Measurements from ENCODE around the gene AIF1.
"Not testable (repeated sequence)": the region's sequence is repeated elsewhere in the genome, so short reads cannot be mapped to it uniquely, and the experiment has no call there.

- not testable (repeated sequence) for TF ChIP-seq CTCF (conservative IDR thresholded peaks at IDR 0.05; ENCODE audit: low read length); EZH2phosphoT487 (IDR thresholded peaks at IDR 0.05; ENCODE audit: borderline replicate concordance, low read depth, low read length)
These were observed 24.3 kb upstream of the AIF1 start for GRCh38 chr6:31590691-31591090.

Measured in OCI-LY7 (cell line).